Glomerular visceral epithelial cell (primary cell): ENCODE measurements around the gene DISC1.
"Not testable (repeated sequence)": the region's sequence is repeated elsewhere in the genome, so short reads cannot be mapped to it uniquely, and the experiment has no call there.

Experiments
- DNase-seq: peaks from one replicate; pipeline ENCODE4 v3.0.0-alpha.2; 2016; ENCODE audit errors: extremely low spot score

The DISC1 gene

GRCh38 chr1:231930257-231930947 is 303.8 kb downstream of the DISC1 start:
- no peak for DNase-seq

GRCh38 chr1:231931146-231931545 is 304.6 kb downstream of the DISC1 start:
- DNase-seq, result no peak

- no peak for DNase-seq
Measured at GRCh38 chr1:231931846-231932454, 305.4 kb downstream of the DISC1 start.

- no peak for DNase-seq
Measured at GRCh38 chr1:231933711-231934626, 307.4 kb downstream of the DISC1 start.

GRCh38 chr1:231934797-231935196 is 308.2 kb downstream of the DISC1 start:
- DNase-seq, result no peak

- no peak for DNase-seq
Measured at GRCh38 chr1:231935856-231936255, 309.3 kb downstream of the DISC1 start.

- DNase-seq, result no peak
Measured at GRCh38 chr1:231936983-231937775, 310.6 kb downstream of the DISC1 start.

- DNase-seq, result no peak
Measured at GRCh38 chr1:231938211-231938610, 311.6 kb downstream of the DISC1 start.

- DNase-seq, result no peak
Measured at GRCh38 chr1:231938711-231939110, 312.1 kb downstream of the DISC1 start.

GRCh38 chr1:231939118-231939517 is 312.5 kb downstream of the DISC1 start:
- no peak for DNase-seq

- no peak for DNase-seq
Measured at GRCh38 chr1:231940116-231940515, 313.5 kb downstream of the DISC1 start.

- DNase-seq, result no peak
Measured at GRCh38 chr1:231940701-231941100, 314.1 kb downstream of the DISC1 start.

- DNase-seq, result no peak
Measured at GRCh38 chr1:231943084-231943483, 316.5 kb downstream of the DISC1 start.

GRCh38 chr1:231948102-231948501 is 321.5 kb downstream of the DISC1 start:
- not testable (repeated sequence) for DNase-seq

GRCh38 chr1:231949277-231950091 is 322.9 kb downstream of the DISC1 start:
- DNase-seq, result no peak

GRCh38 chr1:231950331-231951128 is 323.9 kb downstream of the DISC1 start:
- DNase-seq, result no peak

- no peak for DNase-seq
Measured at GRCh38 chr1:231951374-231951773, 324.8 kb downstream of the DISC1 start.

GRCh38 chr1:231952154-231952553 is 325.6 kb downstream of the DISC1 start:
- DNase-seq, result no peak

- DNase-seq, result no peak
Measured at GRCh38 chr1:231953660-231954059, 327.1 kb downstream of the DISC1 start.

- DNase-seq, result no peak
Measured at GRCh38 chr1:231954751-231955150, 328.2 kb downstream of the DISC1 start.
